H1 (cell line): ENCODE measurements around the gene RHOXF2. TPM values are rescaled to one million over a fixed set of nuclear protein-coding genes. Genes with fewer than 3 reads are reported as not detected.
"Not testable (repeated sequence)": the region's sequence is repeated elsewhere in the genome, so short reads cannot be mapped to it uniquely, and the experiment has no call there.

Experiments
- CTCF ChIA-PET: fragments of 300-600 bp; sonication (Branson Sonifier 250); formaldehyde crosslinking; loops from one replicate; lab custom pipeline; 2021; ENCODE audit not compliant: partially characterized antibody; lab: Charles Lee
- POLR2A ChIA-PET: fragments of 300-600 bp; sonication (Branson Sonifier 250); formaldehyde crosslinking; loops from one replicate; lab custom pipeline; 2021; ENCODE audit warnings: inconsistent platforms; ENCODE audit not compliant: partially characterized antibody; lab: Charles Lee
- DNase-seq, 2 experiments: peaks; one replicate each; pipeline versions ENCODE4 v3.0.0 to v3.0.0-alpha.2; 2010 to 2022; ENCODE audit warnings: low spot score in 2 of 2, low read depth in 1 of 2, mixed read lengths in 1 of 2
- FAIRE-seq: peaks from 2 replicates; lab custom pipeline; 2011; peaks lifted over from hg19 to GRCh38; lab: Jason Lieb, UNC
- H2AFZ ChIP-seq: 2 replicates; pipeline ENCODE4 v1.8.1; 2012; ENCODE audit warnings: low read length, inconsistent platforms
- H2AK5ac ChIP-seq: 2 replicates; pipeline ENCODE4 v1.6.1; 2013; ENCODE audit warnings: low read depth, low read length
- H2BK120ac ChIP-seq: replicated peaks from 2 replicates; pipeline ENCODE3; 2013; ENCODE audit warnings: low read depth, low read length, inconsistent platforms
- H2BK12ac ChIP-seq: 2 replicates; pipeline ENCODE4 v1.6.1; 2013; ENCODE audit warnings: low read depth, low read length
- H2BK15ac ChIP-seq: 2 replicates; pipeline ENCODE4 v1.6.1; 2013; ENCODE audit warnings: low read length
- H2BK20ac ChIP-seq: 2 replicates; pipeline ENCODE4 v1.6.1; 2013; ENCODE audit warnings: low read length
- H2BK5ac ChIP-seq: 2 replicates; pipeline ENCODE4 v1.6.1; 2013; ENCODE audit warnings: low read depth, low read length
- H3K14ac ChIP-seq: 2 replicates; pipeline ENCODE4 v1.6.1; 2013; ENCODE audit warnings: inconsistent platforms; ENCODE audit not compliant: insufficient read length
- H3K18ac ChIP-seq: 2 replicates; pipeline ENCODE4 v1.6.1; 2013; ENCODE audit warnings: low read length; ENCODE audit errors: extremely low read depth
- H3K23ac ChIP-seq: 2 replicates; pipeline ENCODE4 v1.6.1; 2013; ENCODE audit warnings: inconsistent platforms; ENCODE audit not compliant: insufficient read length
- H3K23me2 ChIP-seq: 2 replicates; pipeline ENCODE4 v1.6.1; 2013; ENCODE audit warnings: low read depth, low read length
- H3K27ac ChIP-seq: 2 replicates; pipeline ENCODE4 v1.6.1; 2011; ENCODE audit warnings: low read depth, low read length, inconsistent platforms
- H3K27me3 ChIP-seq, 4 experiments: replicated peaks in 1 of 4; 1 replicate in 1 of 4; 2 replicates in 3 of 4; pipeline versions ENCODE4 v1.6.1 to v1.8.1; 2011 to 2013; ENCODE audit warnings: low read length in 3 of 4, mild to moderate bottlenecking in 3 of 4, inconsistent platforms in 2 of 4, mixed read lengths in 2 of 4, moderate library complexity in 1 of 4; ENCODE audit not compliant: control insufficient read depth in 3 of 4, insufficient read depth in 3 of 4; ENCODE audit errors: extremely low read depth in 1 of 4
- H3K36me3 ChIP-seq, 4 experiments: 2 replicates each; pipeline versions ENCODE4 v1.6.1 to v1.8.1; 2011 to 2013; ENCODE audit warnings: mild to moderate bottlenecking in 4 of 4, low read length in 3 of 4, moderate library complexity in 2 of 4, control low read depth in 1 of 4, inconsistent platforms in 1 of 4; ENCODE audit not compliant: insufficient read depth in 4 of 4, control insufficient read depth in 2 of 4
- H3K4ac ChIP-seq: replicated peaks from 2 replicates; pipeline ENCODE3; 2013; ENCODE audit warnings: low read length, low read depth, mixed read lengths, inconsistent platforms; ENCODE audit not compliant: insufficient read length
- H3K4me1 ChIP-seq, 4 experiments: replicated peaks in 1 of 4; 1 replicate in 1 of 4; 2 replicates in 3 of 4; pipeline versions ENCODE4 v1.6.1 to v1.8.1; 2011 to 2013; ENCODE audit warnings: low read length in 3 of 4, inconsistent platforms in 2 of 4, mixed read lengths in 1 of 4; ENCODE audit not compliant: insufficient read depth in 4 of 4, control insufficient read depth in 3 of 4
- H3K4me2 ChIP-seq, 2 experiments: 2 replicates each; pipeline versions ENCODE4 v1.6.1 to v1.8.1; 2011 to 2013; ENCODE audit warnings: low read depth in 2 of 2, low read length in 2 of 2, control low read depth in 1 of 2, inconsistent platforms in 1 of 2, mild to moderate bottlenecking in 1 of 2; ENCODE audit not compliant: insufficient read depth in 1 of 2
- H3K4me3 ChIP-seq, 4 experiments: fragments of 200-600, 300-600 bp in 1 of 4; sonication (generic), shearing (Covaris generic), sonication (Bioruptor Twin) in 1 of 4; 2 replicates each; pipeline versions ENCODE4 v1.5.1 to v1.8.1; 2011 to 2016; ENCODE audit warnings: low read length in 4 of 4, low read depth in 3 of 4, control low read depth in 2 of 4, inconsistent platforms in 2 of 4, mild to moderate bottlenecking in 2 of 4, mixed read lengths in 1 of 4, moderate library complexity in 1 of 4; ENCODE audit not compliant: insufficient read depth in 2 of 4; ENCODE audit errors: extremely low read depth in 1 of 4
- H3K56ac ChIP-seq: replicated peaks from 2 replicates; pipeline ENCODE3; 2013; ENCODE audit warnings: low read depth, mild to moderate bottlenecking, mixed read lengths, low read length, inconsistent platforms; ENCODE audit not compliant: insufficient read length
- H3K79me1 ChIP-seq: 2 replicates; pipeline ENCODE4 v1.6.1; 2013; ENCODE audit warnings: low read depth, low read length, control low read depth
- H3K79me2 ChIP-seq, 2 experiments: 2 replicates each; pipeline versions ENCODE4 v1.6.1 to v1.8.1; 2012 to 2013; ENCODE audit warnings: low read length in 2 of 2, mild to moderate bottlenecking in 2 of 2, inconsistent platforms in 1 of 2; ENCODE audit not compliant: insufficient read depth in 2 of 2, control insufficient read depth in 1 of 2
- H3K9ac ChIP-seq, 4 experiments: replicated peaks in 1 of 4; 1 replicate in 1 of 4; 2 replicates in 3 of 4; pipeline versions ENCODE4 v1.6.1 to v1.8.1; 2011 to 2013; ENCODE audit warnings: low read depth in 3 of 4, low read length in 3 of 4, control low read depth in 2 of 4, mild to moderate bottlenecking in 2 of 4, moderate library complexity in 2 of 4, inconsistent platforms in 1 of 4; ENCODE audit errors: extremely low read depth in 1 of 4
- H3K9me3 ChIP-seq, 2 experiments: 2 replicates each; pipeline versions ENCODE4 v1.6.1 to v1.8.1; 2012 to 2013; ENCODE audit warnings: mild to moderate bottlenecking in 2 of 2, moderate library complexity in 2 of 2, control low read depth in 1 of 2, inconsistent platforms in 1 of 2, low read depth in 1 of 2, low read length in 1 of 2, mixed read lengths in 1 of 2; ENCODE audit not compliant: insufficient read depth in 2 of 2
- H4K20me1 ChIP-seq, 2 experiments: replicated peaks in 1 of 2; 2 replicates each; pipeline versions ENCODE3 to v1.8.1; 2011 to 2013; ENCODE audit warnings: inconsistent platforms in 2 of 2, low read length in 2 of 2, mild to moderate bottlenecking in 1 of 2; ENCODE audit not compliant: insufficient read depth in 2 of 2, control insufficient read depth in 1 of 2
- H4K5ac ChIP-seq: 2 replicates; pipeline ENCODE4 v1.6.1; 2013; ENCODE audit warnings: low read length, low read depth, mixed read lengths, inconsistent platforms; ENCODE audit not compliant: insufficient read length
- H4K8ac ChIP-seq: 2 replicates; pipeline ENCODE4 v1.8.0; 2013; ENCODE audit warnings: mild to moderate bottlenecking, moderate library complexity, low read length, inconsistent platforms; ENCODE audit not compliant: insufficient read depth; ENCODE audit errors: extremely low read depth
- H4K91ac ChIP-seq: replicated peaks from 2 replicates; pipeline ENCODE3; 2013; ENCODE audit warnings: low read length, mixed read lengths, inconsistent platforms; ENCODE audit not compliant: insufficient read length
- WGBS, 2 experiments: shearing (Covaris generic) in 1 of 2; methylation state at CpG; one replicate each; pipeline versions ENCODE4 v1.1.6 to v1.1.7; 2013 to 2015; ENCODE audit warnings: low lambda C conversion rate in 2 of 2, mixed read lengths in 2 of 2, inconsistent platforms in 1 of 2, low coverage in 1 of 2, missing lambda C conversion rate in 1 of 2; ENCODE audit not compliant: insufficient replicate concordance in 2 of 2, insufficient coverage in 1 of 2, insufficient read length in 1 of 2; ENCODE audit errors: extremely low coverage in 1 of 2, missing lambda C conversion rate in 1 of 2; 5-methylcytosine and 5-hydroxymethylcytosine counted together
- polyA plus RNA-seq, 7 experiments: library from polyadenylated mRNA; depleted of rRNA in 3 of 7; stranded (reverse) in 5 of 7; unstranded in 2 of 7; fragments of >200 nt in 5 of 7; fragments of 200-250 nt in 2 of 7; gene quantifications; 1 replicate in 5 of 7; 2 replicates in 1 of 7; 4 replicates in 1 of 7; pipeline versions ENCODE4 v1.2.1 to v1.2.3, GENCODE V29; 2011 to 2013; ENCODE audit warnings: missing spikeins in 2 of 7, mixed read lengths in 2 of 7
- total RNA-seq: library from RNA; stranded (reverse); fragmentation: NEBNext Ultra II Directional; extraction: Animal tissue kit (Norgen Biotek cat#: 25700); gene quantifications from 2 replicates; pipeline ENCODE4 v1.2.1, GENCODE V29; 2021

Gene RHOXF2
- total and polyA plus RNA-seq, 2 of the 8 experiments (the other 6 are each of a cell fraction or from before 2014, with no cell fraction given): not detected

DNA sequence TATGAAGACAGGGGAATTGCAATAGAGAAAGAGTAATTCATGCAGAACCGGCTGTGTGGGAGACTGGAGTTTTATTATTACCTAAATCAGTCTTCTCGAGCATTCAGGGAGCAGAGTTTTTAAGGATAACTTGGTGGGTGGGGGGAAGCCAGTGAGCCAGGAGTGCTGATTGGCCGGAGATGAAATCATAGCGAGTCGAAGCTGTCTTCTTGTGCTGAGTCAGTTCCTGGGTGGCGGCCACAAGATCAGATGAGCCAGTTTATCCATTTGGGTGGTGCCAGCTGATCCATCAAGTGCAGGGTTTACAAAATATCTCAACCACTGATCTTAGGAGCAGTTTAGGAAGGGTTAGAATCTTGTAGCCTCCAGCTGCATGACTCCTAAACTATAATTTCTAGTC, 34.8 kb downstream of the RHOXF2 start:
- H3K4ac ChIP-seq, H2BK15ac ChIP-seq, H3K79me1 ChIP-seq, FAIRE-seq, CTCF ChIA-PET, DNase-seq, H4K8ac ChIP-seq, H3K4me2 ChIP-seq, H2BK5ac ChIP-seq, H3K56ac ChIP-seq, H3K14ac ChIP-seq, H2BK20ac ChIP-seq, H2AFZ ChIP-seq, H3K23ac ChIP-seq, H3K4me3 ChIP-seq, H4K5ac ChIP-seq, H3K27me3 ChIP-seq, H3K4me1 ChIP-seq, H4K91ac ChIP-seq, H4K20me1 ChIP-seq, H2BK12ac ChIP-seq, POLR2A ChIA-PET, H3K9me3 ChIP-seq, H2BK120ac ChIP-seq, H3K18ac ChIP-seq, H3K27ac ChIP-seq, H2AK5ac ChIP-seq, H3K36me3 ChIP-seq, H3K23me2 ChIP-seq, H3K79me2 ChIP-seq, H3K9ac ChIP-seq: not testable (repeated sequence)
- no CpG with 5 or more reads among the region's 6 CpGs for WGBS, 2 experiments

- H3K23me2 ChIP-seq, H2AK5ac ChIP-seq, H3K9me3 ChIP-seq, H3K9ac ChIP-seq, H3K4me3 ChIP-seq, H3K23ac ChIP-seq, H3K18ac ChIP-seq, H3K56ac ChIP-seq, H3K27me3 ChIP-seq, H2AFZ ChIP-seq, CTCF ChIA-PET, H2BK15ac ChIP-seq, H4K8ac ChIP-seq, H2BK20ac ChIP-seq, H3K79me1 ChIP-seq, H2BK120ac ChIP-seq, H3K14ac ChIP-seq, H4K91ac ChIP-seq, H3K4me1 ChIP-seq, POLR2A ChIA-PET, H3K4me2 ChIP-seq, H2BK5ac ChIP-seq, H4K20me1 ChIP-seq, H3K4ac ChIP-seq, H3K27ac ChIP-seq, H3K36me3 ChIP-seq, H4K5ac ChIP-seq, H2BK12ac ChIP-seq, DNase-seq, H3K79me2 ChIP-seq: not testable (repeated sequence)
- WGBS, 2 experiments: no CpG with 5 or more reads among the region's 2 CpGs
- peak; percentile 95 for FAIRE-seq
Measured at GRCh38 chrX:120193720-120194119, 35.3 kb downstream of the RHOXF2 start.
